Activated naive CD4-positive, alpha-beta T cell treated with anti-CD3 and anti-CD28 coated beads for 36 hours (primary cell): ENCODE results near the gene SULT1A1. TPM values are rescaled to one million over a fixed set of nuclear protein-coding genes. Genes with fewer than 3 reads are reported as not detected.
"Not testable (repeated sequence)": the region's sequence is repeated elsewhere in the genome, so short reads cannot be mapped to it uniquely, and the experiment has no call there.

Source experiments
- CTCF ChIA-PET: fragments of 350-600 bp; sonication (Branson Sonifier 250); formaldehyde crosslinking; loops from one replicate; lab custom pipeline; 2021; ENCODE audit warnings: antibody characterized with exemption; lab: Charles Lee
- DNase-seq: peaks from one replicate; pipeline ENCODE4 v3.0.0-alpha.2; 2020
- H3K27ac Mint-ChIP-seq: one replicate; pipeline ENCODE4 v1.8.0; 2021; ENCODE audit warnings: mild to moderate bottlenecking, mixed read lengths
- H3K27me3 Mint-ChIP-seq: one replicate; pipeline ENCODE4 v1.8.0; 2021; ENCODE audit warnings: low read depth, mixed read lengths
- H3K36me3 Mint-ChIP-seq: one replicate; pipeline ENCODE4 v1.8.0; 2021; ENCODE audit warnings: low read depth, mixed read lengths
- H3K4me1 Mint-ChIP-seq: one replicate; pipeline ENCODE4 v1.8.0; 2021; ENCODE audit warnings: low read depth, mixed read lengths
- H3K4me3 Mint-ChIP-seq: one replicate; pipeline ENCODE4 v1.8.0; 2021; ENCODE audit warnings: mild to moderate bottlenecking, moderate library complexity, mixed read lengths
- H3K9me3 Mint-ChIP-seq: one replicate; pipeline ENCODE4 v1.8.0; 2021; ENCODE audit warnings: mixed read lengths
- intact Hi-C: fragments of 100-400 bp; cut with micrococcal nuclease; formaldehyde crosslinking; loops from one replicate; pipeline ENCODE4 v1.15.1; 2023
- total RNA-seq, 2 experiments: library from RNA; stranded (reverse); gene quantifications; one replicate each; pipeline ENCODE4 v1.2.3, GENCODE V29; 2021

SULT1A1 gene
- total RNA-seq, 2 experiments from 2014 or later, result 9.7 to 10.8 TPM

- H3K9me3 Mint-ChIP-seq, DNase-seq, H3K27ac Mint-ChIP-seq, H3K36me3 Mint-ChIP-seq, intact Hi-C loops, CTCF ChIA-PET, H3K4me3 Mint-ChIP-seq, H3K27me3 Mint-ChIP-seq, H3K4me1 Mint-ChIP-seq: not testable (repeated sequence)
Measured at GRCh38 chr16:28595451-28595850, 14.4 kb downstream of the SULT1A1 start.

DNA sequence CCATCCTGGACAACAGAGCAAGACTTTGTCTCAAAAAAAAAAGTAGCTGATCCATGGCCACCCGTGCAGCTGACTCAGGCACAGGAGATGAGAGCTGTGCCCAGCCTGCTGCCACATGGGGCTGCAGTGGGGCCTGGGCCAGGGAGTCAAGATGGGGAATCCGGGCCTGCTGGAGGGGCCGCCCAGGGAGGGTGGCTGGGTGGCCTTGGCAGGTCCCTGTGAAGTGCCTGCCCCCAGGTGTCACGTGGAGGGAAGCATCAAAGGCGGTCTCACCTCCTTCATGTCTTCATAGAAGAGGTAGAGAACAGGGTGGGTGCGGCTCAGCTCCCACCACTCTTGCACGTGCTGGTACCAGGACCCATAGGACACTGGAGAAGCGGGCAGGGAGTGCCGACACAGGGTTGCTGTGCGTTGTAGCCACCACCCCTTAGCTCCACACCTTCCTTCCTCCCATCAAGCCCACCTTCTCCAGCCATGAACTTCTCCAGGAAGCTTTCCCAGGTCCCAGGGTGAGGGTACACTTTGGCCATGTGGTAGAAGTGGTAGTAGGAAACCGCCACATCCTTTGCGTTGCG lies 16.8 kb downstream of the SULT1A1 start:
- CTCF ChIA-PET, result interaction anchor here (0.6 kb wide), 1 partner anchor 44 kb away, joined by 3 read pairs; no protein-coding TSS in a partner anchor
- intact Hi-C loops, result no loop called here
- H3K27me3 Mint-ChIP-seq, result no peaks in the 10 kb centered on the region
- H3K27ac Mint-ChIP-seq, result no peak overlapping the region
- DNase-seq, result no peak
- H3K4me3 Mint-ChIP-seq, result no peak overlapping the region
- no peaks in the 10 kb centered on the region for H3K9me3 Mint-ChIP-seq
- peaks cover 7% of the 10 kb centered on the region for H3K36me3 Mint-ChIP-seq
- H3K4me1 Mint-ChIP-seq, result peaks cover 4% of the 10 kb centered on the region

DNA sequence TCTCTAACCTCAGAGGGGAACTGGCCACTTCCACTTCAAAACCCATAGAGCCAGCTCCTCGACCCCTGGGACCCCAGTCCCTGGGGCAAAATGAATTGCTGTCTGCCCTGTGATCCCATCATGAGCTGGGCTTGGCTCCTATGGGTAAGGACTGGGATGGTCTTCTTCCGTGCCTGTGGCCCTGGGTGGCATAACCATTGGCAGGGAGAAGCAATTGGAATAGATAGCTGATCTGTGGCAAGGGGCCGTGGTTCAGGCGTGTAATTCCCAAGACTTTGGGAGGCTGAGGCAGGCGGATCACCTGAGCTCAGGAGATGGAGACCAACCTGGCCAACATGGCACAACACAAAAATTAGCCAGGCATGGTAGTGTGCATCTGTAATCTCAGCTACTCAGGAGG lies 17.3 kb downstream of the SULT1A1 start:
- intact Hi-C loops, result no loop called here
- Mint-ChIP-seq H3K27ac (no peak overlapping the region), H3K27me3 (no peaks in the 10 kb centered on the region), H3K9me3 (no peaks in the 10 kb centered on the region), H3K4me1 (peaks cover 2% of the 10 kb centered on the region), H3K4me3 (no peak overlapping the region), H3K36me3 (peaks cover 7% of the 10 kb centered on the region)
- no peak for DNase-seq
- CTCF ChIA-PET, result interaction anchor here (0.6 kb wide), 1 partner anchor 43 kb away, joined by 3 read pairs; no protein-coding TSS in a partner anchor

DNA sequence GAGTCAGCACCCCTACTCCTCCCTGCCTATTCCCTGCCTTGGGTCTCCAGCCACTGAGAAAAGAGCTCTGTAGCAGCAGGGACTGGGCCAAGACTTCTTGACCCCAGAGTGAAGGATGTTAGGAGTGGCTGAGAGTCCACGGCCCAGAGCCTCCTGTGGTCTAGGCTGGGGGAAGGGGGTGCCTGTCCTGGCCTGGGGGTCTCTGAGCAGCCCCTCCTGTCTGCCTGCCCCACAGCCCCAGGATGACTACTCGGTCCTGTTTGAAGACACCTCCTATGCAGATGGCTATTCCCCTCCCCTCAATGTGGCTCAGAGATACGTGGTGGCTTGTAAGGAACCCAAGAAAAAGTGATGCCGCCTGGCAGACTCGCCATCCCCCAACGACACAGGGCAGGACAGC lies 18.5 kb downstream of the SULT1A1 start:
- no peak overlapping the region for H3K27ac Mint-ChIP-seq
- H3K27me3 Mint-ChIP-seq, result no peaks in the 10 kb centered on the region
- CTCF ChIA-PET, result no interaction called here
- DNase-seq, result no peak
- H3K4me1 Mint-ChIP-seq, result no peaks in the 10 kb centered on the region
- no peak overlapping the region for H3K4me3 Mint-ChIP-seq
- no peaks in the 10 kb centered on the region for H3K9me3 Mint-ChIP-seq
- intact Hi-C loops, result no loop called here
- H3K36me3 Mint-ChIP-seq, result peaks cover 7% of the 10 kb centered on the region

- CTCF ChIA-PET, result no interaction called here
- no peaks in the 10 kb centered on the region for H3K27me3 Mint-ChIP-seq
- no peaks in the 10 kb centered on the region for H3K4me1 Mint-ChIP-seq
- peaks cover 7% of the 10 kb centered on the region for H3K36me3 Mint-ChIP-seq
- no peak overlapping the region for H3K27ac Mint-ChIP-seq
- no peak for DNase-seq
- H3K4me3 Mint-ChIP-seq, result no peak overlapping the region
- H3K9me3 Mint-ChIP-seq, result no peaks in the 10 kb centered on the region
- intact Hi-C loops, result no loop called here
Measured at GRCh38 chr16:28590384-28591340, 19.2 kb downstream of the SULT1A1 start.

DNA sequence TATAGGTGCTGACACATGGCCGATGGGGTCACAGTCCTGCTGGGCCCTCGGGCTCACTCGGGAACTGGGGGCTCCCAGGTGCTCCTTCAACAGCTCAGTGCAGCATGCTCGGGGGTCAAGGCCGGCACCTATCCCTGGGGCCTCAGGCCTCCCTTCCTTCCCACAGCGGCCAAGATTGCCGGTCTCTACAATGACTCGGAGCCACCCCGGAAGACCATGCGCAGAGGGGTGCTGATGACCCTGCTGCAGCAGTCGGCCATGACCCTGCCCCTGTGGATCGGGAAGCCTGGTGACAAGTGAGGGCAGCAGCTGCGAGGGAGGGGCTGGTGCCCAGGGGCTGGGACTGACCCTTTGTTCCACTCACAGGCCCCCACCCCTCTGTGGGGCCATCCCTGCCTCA lies 19.9 kb downstream of the SULT1A1 start:
- Mint-ChIP-seq H3K4me1 (no peaks in the 10 kb centered on the region), H3K27ac (no peak overlapping the region), H3K36me3 (peaks cover 7% of the 10 kb centered on the region), H3K27me3 (no peaks in the 10 kb centered on the region), H3K4me3 (no peak overlapping the region), H3K9me3 (no peaks in the 10 kb centered on the region)
- DNase-seq, result no peak
- CTCF ChIA-PET, result no interaction called here
- intact Hi-C loops, result no loop called here

DNA sequence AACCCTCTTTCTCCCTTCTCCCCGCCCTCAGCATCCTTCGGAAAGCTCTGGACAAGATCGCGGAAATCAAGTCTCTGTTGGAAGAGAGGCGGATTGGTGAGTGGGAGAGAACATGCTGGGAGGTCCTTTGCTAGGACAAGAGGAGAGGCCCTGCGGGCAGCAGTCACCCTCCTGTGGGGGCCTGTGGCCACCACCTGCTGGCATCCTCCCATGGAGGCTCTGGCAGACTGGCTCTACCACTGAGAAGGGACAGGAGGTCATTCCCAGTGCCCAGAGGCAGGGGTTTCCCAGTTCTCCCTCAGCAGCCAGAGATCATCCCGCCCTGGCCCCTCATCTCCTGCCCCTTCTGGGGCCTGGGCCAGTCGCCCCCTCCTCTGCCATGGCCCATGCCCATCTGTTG lies 20.8 kb downstream of the SULT1A1 start:
- Mint-ChIP-seq H3K9me3 (no peaks in the 10 kb centered on the region), H3K27ac (no peak overlapping the region), H3K27me3 (no peaks in the 10 kb centered on the region), H3K36me3 (peaks cover 10% of the 10 kb centered on the region), H3K4me1 (no peaks in the 10 kb centered on the region), H3K4me3 (no peak overlapping the region)
- no peak for DNase-seq
- CTCF ChIA-PET, result no interaction called here
- intact Hi-C loops, result no loop called here

DNA sequence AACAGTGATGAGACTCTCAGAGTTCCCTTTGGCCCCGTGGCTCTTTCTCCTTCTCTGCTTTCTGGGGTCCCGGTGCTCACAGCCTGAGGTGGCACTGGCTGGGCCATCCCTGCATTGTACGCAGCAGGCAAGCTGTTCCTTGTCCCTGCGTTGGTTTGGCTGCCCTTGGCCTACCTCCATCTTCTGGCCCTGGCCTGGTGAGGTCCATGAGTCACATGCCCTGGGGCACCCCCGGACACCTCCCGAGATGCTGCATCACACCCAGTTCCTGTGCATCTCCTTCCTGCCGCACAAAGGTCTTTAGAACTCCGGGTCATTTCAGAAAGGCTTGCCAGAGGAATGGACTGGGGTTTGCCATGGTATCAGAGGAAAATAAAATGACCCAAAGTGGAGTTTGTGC lies 22.5 kb downstream of the SULT1A1 start:
- Mint-ChIP-seq H3K36me3 (peaks cover 12% of the 10 kb centered on the region), H3K4me1 (no peaks in the 10 kb centered on the region), H3K9me3 (no peaks in the 10 kb centered on the region), H3K27me3 (no peaks in the 10 kb centered on the region), H3K27ac (no peak overlapping the region), H3K4me3 (no peak overlapping the region)
- DNase-seq, result no peak
- intact Hi-C loops, result no loop called here
- CTCF ChIA-PET, result no interaction called here

- H3K4me1 Mint-ChIP-seq, result no peaks in the 10 kb centered on the region
- H3K27me3 Mint-ChIP-seq, result no peaks in the 10 kb centered on the region
- CTCF ChIA-PET, result no interaction called here
- no peak overlapping the region for H3K4me3 Mint-ChIP-seq
- intact Hi-C loops, result no loop called here
- H3K9me3 Mint-ChIP-seq, result no peaks in the 10 kb centered on the region
- H3K36me3 Mint-ChIP-seq, result peaks cover 19% of the 10 kb centered on the region
- H3K27ac Mint-ChIP-seq, result no peak overlapping the region
- no peak for DNase-seq
Measured at GRCh38 chr16:28586466-28586865, 23.4 kb downstream of the SULT1A1 start.

DNA sequence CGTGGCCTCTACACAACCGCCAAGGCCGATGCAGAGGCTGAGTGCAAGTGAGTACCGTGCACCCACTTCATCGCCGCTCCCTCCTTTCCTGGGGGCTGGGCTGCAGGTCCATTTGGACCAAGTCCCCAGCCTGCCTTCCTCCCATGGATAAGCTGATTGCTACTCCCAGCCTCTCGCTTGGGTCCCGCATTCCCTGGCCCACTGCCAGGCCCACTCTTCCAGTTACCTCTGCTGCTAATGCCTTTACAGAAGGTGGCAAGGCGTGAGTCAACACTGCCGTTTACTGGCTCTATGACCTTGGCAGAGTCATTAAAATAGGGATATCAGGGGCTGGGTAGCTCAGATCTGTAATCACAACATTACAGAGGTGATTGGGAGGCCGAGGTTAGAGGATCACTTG lies 24.2 kb downstream of the SULT1A1 start:
- no peak for DNase-seq
- Mint-ChIP-seq H3K27ac (no peak overlapping the region), H3K27me3 (no peaks in the 10 kb centered on the region), H3K9me3 (no peaks in the 10 kb centered on the region), H3K36me3 (peaks cover 17% of the 10 kb centered on the region), H3K4me1 (no peaks in the 10 kb centered on the region), H3K4me3 (no peak overlapping the region)
- intact Hi-C loops, result no loop called here
- CTCF ChIA-PET, result no interaction called here

- Mint-ChIP-seq H3K4me3 (no peak overlapping the region), H3K9me3 (no peaks in the 10 kb centered on the region), H3K4me1 (no peaks in the 10 kb centered on the region), H3K36me3 (peaks cover 13% of the 10 kb centered on the region), H3K27ac (no peak overlapping the region), H3K27me3 (no peaks in the 10 kb centered on the region)
- no peak for DNase-seq
- intact Hi-C loops, result no loop called here
- CTCF ChIA-PET, result interaction anchor here (0.7 kb wide), 1 partner anchor 1471 kb away, joined by 3 read pairs; no protein-coding TSS in a partner anchor
Measured at GRCh38 chr16:28580726-28581315, 29.0 kb downstream of the SULT1A1 start.

- DNase-seq, result no peak
- Mint-ChIP-seq H3K36me3 (peaks cover 1% of the 10 kb centered on the region), H3K4me3 (no peak overlapping the region), H3K9me3 (no peaks in the 10 kb centered on the region), H3K27ac (no peak overlapping the region), H3K4me1 (peaks cover 5% of the 10 kb centered on the region), H3K27me3 (no peaks in the 10 kb centered on the region)
- CTCF ChIA-PET, result interaction anchor here (0.5 to 0.6 kb wide), 2 partner anchors 45 to 47 kb away, joined by 3 to 4 read pairs; no protein-coding TSS in a partner anchor
- intact Hi-C loops, result no loop called here
Measured at GRCh38 chr16:28575446-28576109, 34.3 kb downstream of the SULT1A1 start.
